PC-3 (cell line): ENCODE measurements around the gene SLC39A1.

ENCODE experiments used
- EZH2phosphoT487 ChIP-seq: fragments of 300-600 bp; sonication (generic); IDR thresholded peaks from 2 replicates; pipeline ENCODE4 v1.6.1; 2018; ENCODE audit warnings: mild to moderate bottlenecking, antibody characterized with exemption, low read length, borderline replicate concordance
- TF ChIP-seq, protein P1 (sequence below): fragments of 300-600 bp; sonication (generic); conservative IDR thresholded peaks from 2 replicates; pipeline ENCODE4 v1.5.1; 2017; ENCODE audit warnings: antibody characterized with exemption, low read depth, mild to moderate bottlenecking, low read length

DNA sequence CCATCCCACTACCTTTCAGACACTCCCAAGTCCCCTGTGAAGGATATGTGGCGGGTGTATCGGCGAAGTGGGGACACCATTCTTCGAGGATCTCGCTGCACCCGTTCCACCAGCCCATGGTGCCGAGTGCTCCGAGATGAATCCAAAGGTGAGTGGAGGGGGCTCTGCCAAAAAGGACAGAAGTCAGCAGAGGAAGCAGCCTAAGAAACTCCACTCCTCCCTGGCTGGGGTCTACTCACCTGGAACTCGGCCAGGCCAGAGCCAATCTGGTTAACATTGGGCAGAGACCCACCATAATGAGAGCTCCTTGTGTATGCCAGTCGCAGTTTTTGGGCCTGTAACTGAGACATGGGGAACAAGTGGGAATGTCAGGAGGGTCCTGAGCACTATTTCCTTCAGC, 8.5 kb downstream of the SLC39A1 start:
- TF ChIP-seq, protein P1, sequence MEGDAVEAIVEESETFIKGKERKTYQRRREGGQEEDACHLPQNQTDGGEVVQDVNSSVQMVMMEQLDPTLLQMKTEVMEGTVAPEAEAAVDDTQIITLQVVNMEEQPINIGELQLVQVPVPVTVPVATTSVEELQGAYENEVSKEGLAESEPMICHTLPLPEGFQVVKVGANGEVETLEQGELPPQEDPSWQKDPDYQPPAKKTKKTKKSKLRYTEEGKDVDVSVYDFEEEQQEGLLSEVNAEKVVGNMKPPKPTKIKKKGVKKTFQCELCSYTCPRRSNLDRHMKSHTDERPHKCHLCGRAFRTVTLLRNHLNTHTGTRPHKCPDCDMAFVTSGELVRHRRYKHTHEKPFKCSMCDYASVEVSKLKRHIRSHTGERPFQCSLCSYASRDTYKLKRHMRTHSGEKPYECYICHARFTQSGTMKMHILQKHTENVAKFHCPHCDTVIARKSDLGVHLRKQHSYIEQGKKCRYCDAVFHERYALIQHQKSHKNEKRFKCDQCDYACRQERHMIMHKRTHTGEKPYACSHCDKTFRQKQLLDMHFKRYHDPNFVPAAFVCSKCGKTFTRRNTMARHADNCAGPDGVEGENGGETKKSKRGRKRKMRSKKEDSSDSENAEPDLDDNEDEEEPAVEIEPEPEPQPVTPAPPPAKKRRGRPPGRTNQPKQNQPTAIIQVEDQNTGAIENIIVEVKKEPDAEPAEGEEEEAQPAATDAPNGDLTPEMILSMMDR, result no peak
- no peak for TF ChIP-seq EZH2phosphoT487
